OCI-LY3 (cell line): ENCODE measurements around the gene DENND4A.
A peak's percentile ranks its signal among the peaks of the same experiment; 100 is the strongest.

Source experiments
- H2AFZ ChIP-seq: fragments of 200-600, 300-600 bp; shearing (Covaris generic); 2 replicates; pipeline ENCODE4 v1.6.0; 2014; ENCODE audit warnings: antibody characterized with exemption, low read depth, low read length
- H3K27ac ChIP-seq: fragments of 200-600, 300-600 bp; sonication (generic); 2 replicates; pipeline ENCODE4 v1.5.1; 2014; ENCODE audit warnings: mild to moderate bottlenecking, low read length, moderate library complexity, mixed read lengths
- H3K27me3 ChIP-seq: fragments of 200-600, 300-600 bp; sonication (generic); 2 replicates; pipeline ENCODE4 v1.6.1; 2014; ENCODE audit warnings: low read depth, low read length, mixed read lengths
- H3K36me3 ChIP-seq: fragments of 200-600, 300-600 bp; sonication (generic); replicated peaks from 2 replicates; pipeline ENCODE3; 2014; ENCODE audit warnings: low read depth, low read length, mixed read lengths
- H3K4me1 ChIP-seq: fragments of 300-600, 200-600 bp; sonication (generic); 2 replicates; pipeline ENCODE4 v1.6.1; 2014; ENCODE audit warnings: low read length, mixed read lengths
- H3K4me2 ChIP-seq: fragments of 200-600, 300-600 bp; sonication (generic); 2 replicates; pipeline ENCODE4 v1.6.1; 2014; ENCODE audit warnings: low read length, mixed read lengths
- H3K4me3 ChIP-seq: fragments of 300-600, 200-600 bp; sonication (generic); 2 replicates; pipeline ENCODE4 v1.5.1; 2014; ENCODE audit warnings: antibody characterized with exemption, mild to moderate bottlenecking, low read length, moderate library complexity
- H3K79me2 ChIP-seq: fragments of 300-600, 200-600 bp; shearing (Covaris generic); 2 replicates; pipeline ENCODE4 v1.6.1; 2014; ENCODE audit warnings: mild to moderate bottlenecking, low read length, mixed read lengths
- H3K9ac ChIP-seq: fragments of 300-600, 200-600 bp; shearing (Covaris generic); 2 replicates; pipeline ENCODE4 v1.6.0; 2014; ENCODE audit warnings: mild to moderate bottlenecking, low read length, moderate library complexity
- H3K9me3 ChIP-seq: fragments of 200-600, 300-600 bp; shearing (Covaris generic); 2 replicates; pipeline ENCODE4 v1.6.1; 2014; ENCODE audit warnings: low read length, mixed read lengths; ENCODE audit not compliant: insufficient read depth
- H4K20me1 ChIP-seq: fragments of 200-600, 300-600 bp; sonication (generic); 2 replicates; pipeline ENCODE4 v1.6.1; 2016; ENCODE audit warnings: low read length, mixed read lengths; ENCODE audit not compliant: insufficient read depth
- CTCF ChIP-seq: fragments of 200-600, 300-600 bp; sonication (generic); IDR thresholded peaks from 2 replicates; pipeline ENCODE4 v1.5.1; 2014; ENCODE audit warnings: antibody characterized with exemption, low read length, low read depth
- EZH2phosphoT487 ChIP-seq: fragments of 200-600 bp; shearing (Covaris generic); IDR thresholded peaks from 2 replicates; pipeline ENCODE4 v1.6.1; 2018; ENCODE audit warnings: antibody characterized with exemption, mixed run types, low read depth

The DENND4A gene

GRCh38 chr15:65772930-65773329 lies 19.2 kb downstream of the DENND4A start:
- Histone ChIP-seq H2AFZ (no peak overlapping the region), H3K9ac (no peak overlapping the region), H3K9me3 (no peaks in the 10 kb centered on the region), H3K4me3 (0 out of 2 replicates have a peak overlapping the region, but pooled peaks have one; percentile 23), H3K79me2 (peaks cover 94% of the 10 kb centered on the region), H3K27ac (peak overlapping the region; percentile 27; the same call in 1 of the 2 replicates), H3K4me2 (peak overlapping the region; percentile 48), H4K20me1 (peaks cover 86% of the 10 kb centered on the region), H3K36me3 (peaks cover 13% of the 10 kb centered on the region), H3K27me3 (no peaks in the 10 kb centered on the region), H3K4me1 (peaks cover 60% of the 10 kb centered on the region)
- no peak for TF ChIP-seq EZH2phosphoT487
- TF ChIP-seq CTCF: no peak

- Histone ChIP-seq H3K27me3 (no peaks in the 10 kb centered on the region), H3K9me3 (no peaks in the 10 kb centered on the region), H3K79me2 (peaks cover 94% of the 10 kb centered on the region), H3K4me2 (no peak overlapping the region), H3K4me1 (peaks cover 51% of the 10 kb centered on the region), H2AFZ (no peak overlapping the region), H4K20me1 (peaks cover 86% of the 10 kb centered on the region), H3K36me3 (peaks cover 13% of the 10 kb centered on the region), H3K4me3 (no peak overlapping the region), H3K27ac (no peak overlapping the region), H3K9ac (no peak overlapping the region)
- TF ChIP-seq CTCF (no peak), EZH2phosphoT487 (no peak)
These were observed 20.2 kb downstream of the DENND4A start for GRCh38 chr15:65771870-65772269.

GRCh38 chr15:65769482-65769881 lies 22.6 kb downstream of the DENND4A start:
- H3K27ac ChIP-seq: no peak overlapping the region
- peaks cover 13% of the 10 kb centered on the region for H3K36me3 ChIP-seq
- H4K20me1 ChIP-seq: peaks cover 86% of the 10 kb centered on the region
- no peak for TF ChIP-seq CTCF
- no peak for TF ChIP-seq EZH2phosphoT487
- peaks cover 33% of the 10 kb centered on the region for H3K4me1 ChIP-seq
- no peak overlapping the region for H3K9ac ChIP-seq
- peaks cover 95% of the 10 kb centered on the region for H3K79me2 ChIP-seq
- no peak overlapping the region for H3K4me3 ChIP-seq
- no peak overlapping the region for H3K4me2 ChIP-seq
- H3K27me3 ChIP-seq: no peaks in the 10 kb centered on the region
- H2AFZ ChIP-seq: no peak overlapping the region
- no peaks in the 10 kb centered on the region for H3K9me3 ChIP-seq

- Histone ChIP-seq H4K20me1 (peaks cover 87% of the 10 kb centered on the region), H3K27me3 (no peaks in the 10 kb centered on the region), H3K4me2 (no peak overlapping the region), H3K9me3 (no peaks in the 10 kb centered on the region), H3K79me2 (peaks cover 98% of the 10 kb centered on the region), H3K27ac (no peak overlapping the region), H3K4me1 (peaks cover 21% of the 10 kb centered on the region), H3K36me3 (peaks cover 8% of the 10 kb centered on the region), H3K9ac (no peak overlapping the region), H2AFZ (no peak overlapping the region), H3K4me3 (no peak overlapping the region)
- no peak for TF ChIP-seq EZH2phosphoT487
- TF ChIP-seq CTCF: no peak
These were observed 24.2 kb downstream of the DENND4A start for GRCh38 chr15:65767895-65768294.
